DLD1 (cell line): ENCODE data around the gene SLIT3.

Experiments
- in situ Hi-C: cut with HindIII; loops from 2 replicates; pipeline ENCODE4 v1.10.0; 2017; ENCODE audit warnings: low sequenced_read_pairs

Gene SLIT3

GRCh38 chr5:168848569-168848968 is 452.4 kb downstream of the SLIT3 start:
- in situ Hi-C loops = no loop called here

DNA sequence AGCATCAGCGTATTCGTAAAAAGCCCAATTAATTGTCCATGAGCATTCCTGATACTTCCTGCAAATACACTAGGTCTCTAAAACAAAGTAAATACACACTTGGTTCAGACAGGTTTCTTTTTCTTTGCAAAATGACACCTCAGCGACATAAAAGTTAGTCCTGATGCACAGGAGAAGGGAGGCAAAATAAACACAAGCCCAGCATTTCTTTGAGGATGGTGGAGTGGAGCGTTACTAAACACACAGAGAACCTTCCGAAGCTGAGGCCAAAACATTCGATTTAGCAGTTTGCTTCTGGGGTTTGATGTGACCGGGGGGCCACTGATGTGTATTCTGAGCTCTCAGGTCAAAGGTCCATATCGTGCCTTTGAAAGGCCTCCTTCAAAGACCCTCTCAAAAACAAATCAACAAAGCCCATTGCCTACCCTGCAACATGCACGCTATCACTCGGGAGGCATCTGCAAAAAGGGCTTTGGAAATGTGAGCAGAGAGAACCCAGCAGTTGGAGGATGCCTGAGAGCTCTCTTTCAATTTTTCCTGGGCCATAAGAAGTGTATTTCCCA is 453.3 kb downstream of the SLIT3 start:
- in situ Hi-C loops = no loop called here

- in situ Hi-C loops = no loop called here
Observed at GRCh38 chr5:168844922-168845296, 456.0 kb downstream of the SLIT3 start.

DNA sequence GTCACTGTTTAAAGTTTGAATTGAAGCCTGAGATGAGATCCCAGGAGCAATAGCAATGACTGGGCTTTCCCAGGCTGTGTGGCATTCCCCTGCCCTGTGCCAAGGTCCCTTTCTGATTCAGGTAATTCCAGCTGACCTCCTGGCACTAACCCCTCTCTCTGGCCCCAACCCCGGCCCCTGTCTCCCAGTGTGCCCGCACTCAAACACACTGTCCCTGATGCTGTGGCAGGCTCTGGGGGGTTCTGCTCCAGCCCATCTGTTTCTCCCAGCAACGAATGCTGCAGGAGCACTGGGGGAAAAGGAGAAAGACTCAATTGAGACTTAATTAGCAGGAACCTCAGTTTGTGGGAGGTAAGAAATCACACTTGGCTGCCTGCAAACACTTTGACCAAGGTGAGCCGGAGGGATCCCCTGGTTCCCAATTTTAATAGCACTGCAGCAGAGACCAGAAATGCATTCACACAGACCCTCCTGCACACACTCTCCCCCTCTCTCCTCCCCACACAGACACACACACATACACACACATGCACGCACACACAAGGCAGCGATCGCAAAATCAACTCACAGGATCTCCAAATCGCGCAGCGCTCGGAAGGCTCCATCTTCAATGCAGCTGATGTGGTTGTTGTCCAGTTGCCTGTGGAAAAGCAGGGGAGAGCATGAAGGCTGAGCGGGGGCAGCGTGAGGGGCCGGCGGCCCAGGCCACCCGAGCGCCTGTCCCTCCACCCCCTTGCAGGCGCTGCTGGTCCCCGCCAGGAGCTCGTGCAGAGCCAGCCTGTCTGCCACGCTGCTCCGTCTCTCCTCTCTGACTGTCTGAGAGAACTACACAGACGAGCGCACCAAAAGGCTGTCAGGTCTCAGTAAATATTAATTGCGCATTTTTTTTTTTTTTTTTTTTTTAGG is 456.7 kb downstream of the SLIT3 start:
- in situ Hi-C loops = no loop called here

- in situ Hi-C loops = no loop called here
Observed at GRCh38 chr5:168843277-168844015, 457.5 kb downstream of the SLIT3 start.

DNA sequence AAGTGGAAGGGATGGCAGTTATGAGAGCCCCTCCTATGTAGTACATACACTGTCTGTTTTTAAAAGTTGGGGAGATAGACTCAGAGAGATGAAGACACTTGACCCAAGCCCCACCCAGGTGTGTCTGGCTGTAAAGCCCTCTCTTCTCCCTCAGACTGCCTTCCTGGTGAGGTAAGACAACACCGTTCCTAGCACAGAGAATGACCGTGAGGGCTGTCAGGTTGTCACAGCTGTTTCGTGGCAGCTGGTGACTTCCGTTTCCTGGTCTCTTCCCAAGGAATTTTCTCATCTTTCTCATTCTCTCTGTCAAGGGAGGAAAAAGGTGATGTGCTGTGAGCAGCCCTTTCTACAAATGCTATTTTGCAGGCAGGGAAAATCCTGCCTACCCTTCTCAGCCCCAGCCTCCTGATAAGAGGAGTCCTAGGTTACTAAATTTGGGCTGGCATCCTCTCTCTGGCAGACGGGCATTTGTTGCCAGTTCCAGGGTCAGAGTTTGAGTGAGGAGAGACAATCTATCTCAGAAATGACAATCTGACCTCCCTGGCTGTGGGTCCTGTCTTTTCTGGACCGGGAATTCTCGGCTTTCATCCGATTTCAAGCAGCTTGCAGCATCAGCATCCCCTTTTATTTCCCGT is 458.3 kb downstream of the SLIT3 start:
- in situ Hi-C loops = no loop called here

DNA sequence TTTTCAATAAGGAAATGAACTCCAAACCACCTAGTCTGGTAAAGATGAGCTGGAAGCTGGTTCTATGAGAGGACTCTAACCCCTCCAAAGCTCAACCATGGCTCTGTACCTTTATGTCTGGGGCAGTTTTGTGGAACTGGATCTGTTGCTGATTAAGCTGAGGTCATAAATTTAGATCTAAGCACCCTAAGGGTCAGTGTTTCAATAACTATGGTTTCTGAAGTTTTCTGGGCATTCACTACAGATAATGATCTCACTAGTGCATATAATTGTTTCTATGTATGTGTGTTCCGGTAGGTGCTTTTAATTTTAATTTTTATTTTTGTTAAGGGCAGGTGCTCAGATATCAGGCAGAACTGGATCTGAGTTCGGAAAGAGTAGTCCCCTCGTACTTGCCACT is 463.1 kb downstream of the SLIT3 start:
- in situ Hi-C loops = no loop called here

- in situ Hi-C loops = no loop called here
Observed at GRCh38 chr5:168836603-168837231, 464.2 kb downstream of the SLIT3 start.

- in situ Hi-C loops = no loop called here
Observed at GRCh38 chr5:168833936-168834335, 467.0 kb downstream of the SLIT3 start.

DNA sequence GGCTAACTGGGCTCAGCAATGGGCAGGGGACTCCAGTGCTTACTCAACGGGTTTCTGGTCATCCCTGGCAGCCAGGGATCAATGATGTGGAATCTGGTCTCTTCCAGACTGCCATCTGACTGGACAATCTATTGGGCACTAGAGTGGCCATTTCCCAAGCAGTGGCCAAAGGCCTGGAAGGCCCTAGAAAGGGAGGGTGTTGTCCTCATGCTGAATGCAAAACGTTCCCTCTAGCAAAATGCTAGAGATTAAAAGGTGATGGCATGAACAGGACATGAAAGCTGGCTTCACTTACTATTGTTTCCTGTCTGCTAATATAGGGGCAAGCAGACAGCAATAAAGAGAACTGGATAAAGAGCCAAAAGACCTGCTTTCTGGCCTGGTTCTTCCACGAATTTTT is 467.6 kb downstream of the SLIT3 start:
- in situ Hi-C loops = no loop called here

DNA sequence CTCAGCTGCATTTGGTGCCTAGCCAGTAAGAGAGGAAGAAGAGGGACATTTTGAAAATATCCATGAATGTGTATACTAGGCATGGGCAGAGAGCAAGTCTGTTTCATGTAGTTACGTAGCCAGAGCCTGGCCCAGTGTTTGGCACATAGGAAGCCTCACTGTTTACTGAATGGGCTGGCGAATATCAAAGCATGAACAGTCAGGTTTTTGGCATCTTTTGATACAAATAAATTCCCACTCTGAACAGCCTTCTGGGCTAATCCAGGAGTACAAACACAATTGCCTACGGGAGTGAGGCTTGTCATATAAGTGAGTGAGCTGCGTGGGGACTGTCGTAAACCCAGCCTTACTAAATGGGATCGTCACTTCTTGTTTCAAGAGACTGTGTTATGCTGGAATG is 468.6 kb downstream of the SLIT3 start:
- in situ Hi-C loops = no loop called here

DNA sequence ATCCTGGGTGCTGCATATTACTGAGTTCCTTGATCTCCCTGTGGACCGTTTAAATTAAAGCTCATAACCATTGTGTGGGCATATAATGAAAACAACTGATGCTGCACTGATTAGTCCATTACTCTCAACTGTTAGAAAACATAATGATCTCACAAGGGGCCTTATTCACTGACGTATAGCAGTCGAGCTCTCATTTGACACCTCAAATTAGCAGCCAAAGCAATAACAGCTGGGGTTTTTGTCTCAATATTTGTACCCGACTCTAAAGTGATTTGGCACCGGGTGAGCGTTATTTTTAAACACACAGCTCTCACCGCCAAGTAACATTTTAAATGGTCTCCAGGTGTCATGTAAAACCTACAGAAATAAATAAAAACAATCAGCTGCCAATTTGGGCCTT is 469.6 kb downstream of the SLIT3 start:
- in situ Hi-C loops = no loop called here

DNA sequence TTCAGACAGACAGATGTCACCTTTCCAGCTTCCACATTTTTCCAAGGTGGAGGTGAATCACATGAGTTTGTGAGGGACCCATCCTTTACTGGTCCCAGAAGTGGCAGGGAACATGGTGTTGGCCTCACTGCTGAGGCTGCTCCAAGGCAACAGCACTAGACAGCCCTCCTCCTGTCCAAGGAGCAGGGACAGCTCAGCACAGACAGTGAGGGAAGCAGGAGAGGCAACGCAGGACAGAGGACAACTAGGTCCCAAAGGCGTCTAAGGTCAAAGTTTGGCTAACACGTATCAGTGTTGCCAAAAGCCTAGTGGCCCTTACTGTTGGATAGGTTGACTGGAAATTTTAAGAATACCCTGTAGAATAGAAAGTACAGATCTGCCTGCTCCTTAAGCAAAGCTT is 470.1 kb downstream of the SLIT3 start:
- in situ Hi-C loops = no loop called here

DNA sequence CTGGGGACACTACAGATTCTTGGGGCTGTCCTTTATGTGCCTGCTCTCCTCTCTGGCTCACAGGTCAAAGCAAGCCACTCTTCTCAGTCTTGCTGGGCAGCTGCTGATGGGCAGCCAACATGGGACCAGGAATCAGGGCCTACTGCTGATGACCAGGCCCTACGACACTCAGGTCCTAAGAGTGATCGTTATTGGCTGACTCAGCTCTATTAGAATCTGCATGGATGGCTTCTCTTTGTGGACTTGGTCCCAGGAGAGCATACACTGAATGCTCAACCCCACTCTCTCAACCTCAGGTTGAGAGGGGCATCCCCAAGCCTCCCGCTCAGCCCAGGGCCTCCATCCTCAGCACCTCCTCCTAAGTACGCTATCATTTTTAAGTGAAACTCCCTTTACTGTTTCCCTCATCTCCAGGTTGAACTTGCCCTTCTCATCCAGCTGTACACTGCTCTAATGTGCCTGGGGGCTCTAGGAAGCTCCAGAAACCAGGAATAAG is 471.0 kb downstream of the SLIT3 start:
- in situ Hi-C loops = no loop called here

DNA sequence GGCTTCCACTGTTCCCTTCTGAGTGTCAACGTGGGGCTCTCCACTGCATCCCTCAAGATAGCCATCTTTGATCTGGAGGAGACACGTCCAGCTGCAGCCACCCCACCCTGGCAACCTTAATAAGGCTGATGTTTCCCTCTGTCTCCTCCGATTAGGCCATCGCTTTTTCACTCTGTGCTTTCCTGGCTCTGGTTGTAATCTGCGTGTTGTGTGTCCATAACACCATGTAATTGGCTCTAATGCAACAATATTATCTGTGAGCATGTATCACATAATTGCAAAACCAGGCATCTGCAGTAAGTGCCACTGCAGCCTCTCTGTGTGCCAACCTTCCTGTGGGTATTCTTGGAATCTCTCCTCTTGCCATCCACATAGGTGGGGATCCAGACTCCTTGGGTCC is 471.9 kb downstream of the SLIT3 start:
- in situ Hi-C loops = no loop called here

- in situ Hi-C loops = no loop called here
Observed at GRCh38 chr5:168827636-168828035, 473.3 kb downstream of the SLIT3 start.

- in situ Hi-C loops = no loop called here
Observed at GRCh38 chr5:168826246-168826725, 474.7 kb downstream of the SLIT3 start.

GRCh38 chr5:168822745-168823281 is 478.1 kb downstream of the SLIT3 start:
- in situ Hi-C loops = no loop called here

DNA sequence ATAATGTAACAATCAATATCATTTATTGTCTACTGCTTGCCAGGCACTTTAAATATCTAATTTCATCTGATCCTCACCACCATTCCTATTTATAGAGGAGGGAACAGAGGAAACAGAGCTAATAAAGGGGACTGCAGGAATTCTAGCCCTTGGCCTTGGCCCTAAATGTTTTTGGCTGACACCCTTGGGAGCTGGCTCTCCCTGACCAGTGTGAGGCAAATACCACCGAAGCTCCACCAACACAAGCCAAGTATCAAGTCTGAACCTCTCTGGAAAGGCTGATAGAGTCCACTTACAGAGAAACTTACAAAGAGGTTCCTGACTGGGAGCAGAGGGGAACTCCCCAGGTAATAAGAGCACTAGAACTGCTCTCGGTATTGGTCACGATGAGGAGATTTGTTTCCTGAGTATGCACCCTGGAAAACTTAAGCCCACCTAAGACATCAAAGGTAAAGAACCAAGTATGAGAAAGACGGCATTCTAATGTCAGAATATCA is 478.6 kb downstream of the SLIT3 start:
- in situ Hi-C loops = no loop called here

DNA sequence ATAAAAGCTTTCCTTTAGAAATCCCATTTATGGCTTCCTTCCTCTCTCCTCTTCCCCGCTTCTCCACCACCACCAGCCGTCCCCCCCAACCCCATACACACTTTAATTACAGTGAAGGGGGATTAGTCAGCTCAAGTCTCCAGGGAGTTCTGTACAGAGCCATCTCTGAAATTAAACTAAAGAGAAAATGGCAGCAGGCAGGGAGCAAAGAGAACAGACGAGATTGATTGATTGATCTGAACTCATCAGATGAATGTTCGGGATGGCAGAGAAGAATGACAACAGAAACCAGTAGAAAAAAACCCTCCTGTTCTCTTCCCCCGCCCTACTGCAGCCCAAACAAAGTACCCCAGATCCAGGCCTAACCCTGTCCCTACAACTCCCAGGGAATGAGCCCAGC is 480.1 kb downstream of the SLIT3 start:
- in situ Hi-C loops = no loop called here
